DLD1 (cell line): ENCODE measurements around the gene MAP2K7.
"Not testable (repeated sequence)": the region's sequence is repeated elsewhere in the genome, so short reads cannot be mapped to it uniquely, and the experiment has no call there.

ENCODE experiments used
- in situ Hi-C: cut with HindIII; loops from 2 replicates; pipeline ENCODE4 v1.10.0; 2017; ENCODE audit warnings: low sequenced_read_pairs

The MAP2K7 gene

GRCh38 chr19:7879111-7879807 lies 24.4 kb upstream of the MAP2K7 start:
- in situ Hi-C loops: no loop called here

DNA sequence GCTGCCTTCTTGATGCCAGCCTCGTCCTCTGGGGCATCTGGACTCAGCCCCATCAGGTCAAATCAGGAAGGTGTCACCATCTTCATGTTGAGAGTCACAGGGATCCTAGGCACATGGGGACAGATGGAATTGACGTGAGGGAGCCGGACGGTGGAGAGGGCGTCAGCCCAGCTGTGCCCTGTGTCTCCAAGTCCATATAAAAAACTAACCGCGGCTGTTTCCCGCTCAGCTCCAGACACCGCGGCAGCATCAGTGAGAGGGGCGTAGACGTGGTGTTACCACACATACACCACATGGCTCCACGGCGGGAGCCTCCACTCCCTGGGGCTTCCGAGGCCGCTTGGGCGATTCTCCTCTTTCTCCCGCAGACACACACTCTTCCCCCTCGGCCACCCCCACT lies 23.8 kb upstream of the MAP2K7 start:
- in situ Hi-C loops: no loop called here

GRCh38 chr19:7881910-7882309 lies 21.8 kb upstream of the MAP2K7 start:
- in situ Hi-C loops: no loop called here

DNA sequence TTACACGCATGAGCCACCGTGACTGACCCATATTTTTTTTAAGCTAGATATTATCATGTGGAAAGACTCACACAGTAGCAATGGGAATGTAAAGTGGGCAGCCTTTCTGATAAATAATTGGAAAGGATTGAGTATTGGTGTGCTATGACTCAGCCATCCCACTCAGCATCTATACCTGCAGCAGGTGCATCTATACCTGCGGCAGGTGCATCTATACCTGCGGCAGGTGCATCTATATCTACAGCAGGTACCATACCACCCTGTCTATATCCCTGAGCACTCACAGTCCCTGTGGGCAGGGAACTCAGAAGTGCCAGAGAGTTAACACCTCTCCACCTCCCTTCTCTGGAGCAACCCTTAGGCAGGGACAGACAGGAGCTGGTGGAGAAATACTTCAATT lies 20.6 kb upstream of the MAP2K7 start:
- in situ Hi-C loops: no loop called here

GRCh38 chr19:7883796-7884570 lies 19.7 kb upstream of the MAP2K7 start:
- in situ Hi-C loops: no loop called here

GRCh38 chr19:7885818-7886217 lies 17.9 kb upstream of the MAP2K7 start:
- in situ Hi-C loops: no loop called here

- in situ Hi-C loops: no loop called here
These were observed 16.1 kb upstream of the MAP2K7 start for GRCh38 chr19:7887408-7888144.

- in situ Hi-C loops: no loop called here
These were observed 15.4 kb upstream of the MAP2K7 start, which contains the start of gene LRRC8E for GRCh38 chr19:7888145-7888825. LRRC8E (plus strand) TSS chr19:7888510; CDS start chr19:7895604, 7,094 bp downstream.

- in situ Hi-C loops: no loop called here
These were observed 14.9 kb upstream of the MAP2K7 start for GRCh38 chr19:7888826-7889217.

DNA sequence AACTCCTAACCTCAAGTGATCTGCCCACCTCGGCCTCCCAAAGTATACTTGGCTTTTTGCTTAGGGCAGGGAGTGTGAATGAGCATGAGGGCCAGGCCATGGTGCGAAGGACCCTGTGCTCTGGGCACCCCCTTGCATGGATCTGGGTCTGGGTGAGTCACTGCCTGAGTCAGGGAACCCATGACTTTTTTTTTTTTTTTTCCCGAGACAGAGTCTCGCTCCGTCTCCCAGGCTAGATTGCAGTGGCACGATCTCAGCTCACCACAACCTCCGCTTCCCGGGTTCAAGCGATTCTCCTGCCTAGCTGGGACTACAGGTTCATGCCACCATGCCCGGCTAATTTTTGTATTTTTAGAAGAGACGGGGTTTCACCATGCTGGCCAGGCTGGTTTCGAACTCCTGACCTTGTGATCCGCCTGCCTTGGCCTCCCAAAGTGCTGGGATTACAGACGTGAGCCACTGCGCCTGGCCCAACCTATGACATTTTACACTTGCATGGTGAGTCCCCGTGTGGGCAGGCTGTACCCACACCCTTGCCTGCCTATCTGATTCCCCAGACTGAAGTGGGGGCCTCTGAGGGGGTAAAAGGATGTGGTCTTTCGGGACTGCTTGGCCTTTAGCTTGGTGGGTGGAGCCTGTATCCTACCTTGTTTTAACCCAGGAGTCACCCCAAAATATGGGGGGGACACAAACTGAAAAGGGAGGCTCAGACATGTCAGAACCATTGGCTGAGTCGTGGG lies 10.1 kb upstream of the MAP2K7 start:
- in situ Hi-C loops: not testable (repeated sequence)

- in situ Hi-C loops: no loop called here
These were observed 8.9 kb upstream of the MAP2K7 start for GRCh38 chr19:7894612-7895309.

DNA sequence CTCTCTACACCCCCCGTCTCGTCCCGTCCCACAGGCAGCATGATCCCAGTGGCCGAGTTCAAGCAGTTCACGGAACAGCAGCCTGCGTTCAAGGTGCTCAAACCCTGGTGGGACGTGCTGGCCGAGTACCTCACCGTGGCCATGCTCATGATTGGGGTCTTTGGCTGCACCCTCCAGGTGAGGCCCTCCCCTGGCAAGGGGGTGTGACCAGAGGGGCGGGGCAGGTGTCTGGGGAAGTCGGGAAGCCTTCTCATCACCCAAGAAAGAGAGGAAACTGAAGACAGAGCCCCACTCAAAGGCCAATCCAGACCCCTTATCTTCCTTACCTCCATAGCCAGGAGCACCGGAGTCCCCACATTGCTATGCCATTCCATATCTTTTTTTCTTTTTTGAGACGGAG lies 8.1 kb upstream of the MAP2K7 start:
- in situ Hi-C loops: no loop called here

- in situ Hi-C loops: no loop called here
These were observed 6.4 kb upstream of the MAP2K7 start for GRCh38 chr19:7897292-7897691.

DNA sequence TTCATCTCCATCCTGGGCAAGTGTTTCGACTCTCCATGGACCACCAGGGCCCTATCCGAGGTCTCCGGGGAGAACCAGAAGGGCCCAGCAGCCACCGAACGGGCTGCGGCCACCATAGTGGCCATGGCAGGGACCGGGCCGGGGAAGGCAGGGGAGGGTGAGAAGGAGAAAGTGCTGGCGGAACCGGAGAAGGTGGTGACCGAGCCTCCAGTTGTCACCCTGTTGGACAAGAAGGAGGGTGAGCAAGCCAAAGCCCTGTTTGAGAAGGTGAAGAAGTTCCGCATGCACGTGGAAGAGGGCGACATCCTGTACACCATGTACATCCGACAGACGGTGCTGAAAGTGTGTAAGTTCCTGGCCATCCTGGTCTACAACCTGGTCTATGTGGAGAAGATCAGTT lies 4.7 kb upstream of the MAP2K7 start:
- in situ Hi-C loops: no loop called here

DNA sequence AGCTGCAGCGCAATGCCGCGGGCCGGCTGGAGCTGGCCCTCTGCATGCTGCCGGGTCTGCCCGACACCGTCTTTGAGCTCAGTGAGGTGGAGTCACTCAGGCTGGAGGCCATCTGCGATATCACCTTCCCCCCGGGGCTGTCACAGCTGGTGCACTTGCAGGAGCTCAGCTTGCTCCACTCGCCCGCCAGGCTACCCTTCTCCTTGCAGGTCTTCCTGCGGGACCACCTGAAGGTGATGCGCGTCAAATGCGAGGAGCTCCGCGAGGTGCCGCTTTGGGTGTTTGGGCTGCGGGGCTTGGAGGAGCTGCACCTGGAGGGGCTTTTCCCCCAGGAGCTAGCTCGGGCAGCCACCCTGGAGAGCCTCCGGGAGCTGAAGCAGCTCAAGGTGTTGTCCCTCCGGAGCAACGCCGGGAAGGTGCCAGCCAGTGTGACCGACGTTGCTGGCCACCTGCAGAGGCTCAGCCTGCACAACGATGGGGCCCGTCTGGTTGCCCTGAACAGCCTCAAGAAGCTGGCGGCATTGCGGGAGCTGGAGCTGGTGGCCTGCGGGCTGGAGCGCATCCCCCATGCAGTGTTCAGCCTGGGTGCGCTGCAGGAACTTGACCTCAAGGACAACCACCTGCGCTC lies 3.8 kb upstream of the MAP2K7 start:
- in situ Hi-C loops: no loop called here

GRCh38 chr19:7900401-7900870 lies 3.2 kb upstream of the MAP2K7 start:
- in situ Hi-C loops: no loop called here

DNA sequence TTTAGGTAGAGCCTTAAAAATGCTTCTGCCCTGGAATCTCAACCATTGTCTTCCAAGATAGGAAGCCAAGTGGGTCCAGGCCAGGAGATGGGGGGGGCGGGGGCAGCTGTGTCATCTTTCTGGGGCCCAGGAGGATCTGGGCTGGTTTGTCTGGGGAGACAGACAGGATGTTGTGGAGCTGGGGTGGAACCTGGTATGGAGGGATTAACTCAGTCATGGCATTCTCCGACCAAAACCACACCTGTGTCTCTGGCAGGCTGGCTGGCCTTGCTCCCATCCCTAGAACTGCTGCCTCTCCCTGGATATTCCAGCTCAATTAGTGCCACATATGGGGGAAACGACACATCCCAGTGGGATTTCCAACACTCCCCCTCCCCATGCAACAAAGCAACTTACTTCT lies 2.7 kb upstream of the MAP2K7 start:
- in situ Hi-C loops: no loop called here

- in situ Hi-C loops: no loop called here
These were observed 2.3 kb upstream of the MAP2K7 start for GRCh38 chr19:7901337-7901736.

- in situ Hi-C loops: no loop called here
These were observed 857 bp upstream of the MAP2K7 start for GRCh38 chr19:7902796-7903243.
